NCI-H2081 (cell line): Measurements from ENCODE around the gene LRRC4B.

Experiments
- DNase-seq, 2 experiments: peaks; one replicate each; lab custom pipeline; 2025; lab: John Stamatoyannopoulos, UW

The LRRC4B gene

GRCh38 chr19:50522881-50523280, 45.4 kb downstream of the LRRC4B start:
- no peak for DNase-seq

- DNase-seq, result no peak
Observed at GRCh38 chr19:50520822-50521465, 47.3 kb downstream of the LRRC4B start.

- no peak for DNase-seq
Observed at GRCh38 chr19:50519006-50519575, 49.1 kb downstream of the LRRC4B start.

GRCh38 chr19:50518091-50519005, 49.9 kb downstream of the LRRC4B start:
- DNase-seq, result no peak

GRCh38 chr19:50517704-50518075, 50.5 kb downstream of the LRRC4B start:
- DNase-seq, result no peak

GRCh38 chr19:50516964-50517703, 51.1 kb downstream of the LRRC4B start:
- no peak for DNase-seq

GRCh38 chr19:50516456-50516855, 51.8 kb downstream of the LRRC4B start:
- DNase-seq, result no peak

GRCh38 chr19:50515168-50515561, 53.1 kb downstream of the LRRC4B start:
- no peak for DNase-seq

- peak; percentile 47 to 48 for DNase-seq
Observed at GRCh38 chr19:50514346-50515167, 53.7 kb downstream of the LRRC4B start.

- DNase-seq, result no peak
Observed at GRCh38 chr19:50513746-50514345, 54.4 kb downstream of the LRRC4B start, which contains the start of gene ASPDH. Gene ASPDH (minus strand): TSS chr19:50513913. CDS start chr19:50513823, 90 bp downstream.

- DNase-seq, result no peak
Observed at GRCh38 chr19:50512999-50513745, 55.1 kb downstream of the LRRC4B start.

GRCh38 chr19:50512112-50512998, 55.9 kb downstream of the LRRC4B start:
- DNase-seq, result no peak

- peak; percentile 97 to 98 for DNase-seq
Observed at GRCh38 chr19:50511069-50511822, 57.0 kb downstream of the LRRC4B start, which contains the start of gene JOSD2. Gene JOSD2 (minus strand): TSS chr19:50511191. CDS start chr19:50510431, 760 bp downstream.

- DNase-seq, result peak in 1 of 2 experiments; percentile 77
Observed at GRCh38 chr19:50510700-50511068, 57.6 kb downstream of the LRRC4B start.

- no peak for DNase-seq
Observed at GRCh38 chr19:50510121-50510670, 58.0 kb downstream of the LRRC4B start.

GRCh38 chr19:50509366-50509765, 58.9 kb downstream of the LRRC4B start:
- DNase-seq, result no peak

GRCh38 chr19:50508843-50509190, 59.4 kb downstream of the LRRC4B start:
- no peak for DNase-seq

GRCh38 chr19:50507376-50507775, 60.9 kb downstream of the LRRC4B start:
- DNase-seq, result no peak
